Measurements from ENCODE around the gene UGT1A1. TPM values are rescaled to one million over a fixed set of nuclear protein-coding genes. Genes with fewer than 3 reads are reported as not detected.

Gene UGT1A1
- total RNA-seq, 1 donor from 2014 or later, result not detected

- intact Hi-C loops (cut with DNase I), result no loop called here
- TF ChIP-seq CTCF (IDR thresholded peaks at IDR 0.05), result no peak
- H3K27ac ChIP-seq, result no peak overlapping the region
These were observed 29.5 kb downstream of the UGT1A1 start for GRCh38 chr2:233789554-233789953.

GRCh38 chr2:233791151-233791882 is 31.2 kb downstream of the UGT1A1 start:
- intact Hi-C loops (cut with DNase I), result no loop called here
- Histone ChIP-seq H3K4me1 (no peaks in the 10 kb centered on the region), H3K4me3 (no peak overlapping the region), H3K9me3 (no peaks in the 10 kb centered on the region), H3K27ac (no peak overlapping the region), H3K36me3 (no peaks in the 10 kb centered on the region), H3K27me3 (no peaks in the 10 kb centered on the region)
- no peak for TF ChIP-seq CTCF (IDR thresholded peaks at IDR 0.05)
- DNase-seq (ENCODE audit: low spot score in 2 of 2), result no peak

More at GRCh38 chr2:233789554-233789953, 29.5 kb downstream of the UGT1A1 start:
- no peak for DNase-seq (ENCODE audit: low spot score in 2 of 2)
- Histone ChIP-seq H3K9me3 (no peaks in the 10 kb centered on the region), H3K4me1 (no peaks in the 10 kb centered on the region), H3K4me3 (no peak overlapping the region), H3K36me3 (no peaks in the 10 kb centered on the region), H3K27me3 (no peaks in the 10 kb centered on the region)

- no peak for TF ChIP-seq CTCF (IDR thresholded peaks at IDR 0.05)
- Histone ChIP-seq H3K27ac (no peak overlapping the region), H3K27me3 (no peaks in the 10 kb centered on the region), H3K36me3 (no peaks in the 10 kb centered on the region), H3K4me1 (no peaks in the 10 kb centered on the region), H3K4me3 (no peak overlapping the region), H3K9me3 (no peaks in the 10 kb centered on the region)
- intact Hi-C loops (cut with DNase I), result no loop called here
- DNase-seq (ENCODE audit: low spot score in 2 of 2), result no peak
These were observed 31.8 kb downstream of the UGT1A1 start for GRCh38 chr2:233791883-233792329.

GRCh38 chr2:233792720-233793119 is 32.6 kb downstream of the UGT1A1 start:
- no peak for DNase-seq (ENCODE audit: low spot score in 2 of 2)
- no peak overlapping the region for H3K4me3 ChIP-seq
- H3K27ac ChIP-seq, result no peak overlapping the region
- intact Hi-C loops (cut with DNase I), result no loop called here
- TF ChIP-seq CTCF (IDR thresholded peaks at IDR 0.05), result no peak
- no peaks in the 10 kb centered on the region for H3K36me3 ChIP-seq
- no peaks in the 10 kb centered on the region for H3K9me3 ChIP-seq
- H3K27me3 ChIP-seq, result no peaks in the 10 kb centered on the region
- no peaks in the 10 kb centered on the region for H3K4me1 ChIP-seq

GRCh38 chr2:233793465-233794127 is 33.5 kb downstream of the UGT1A1 start:
- DNase-seq (ENCODE audit: low spot score in 2 of 2), result no peak
- no peaks in the 10 kb centered on the region for H3K9me3 ChIP-seq
- H3K4me3 ChIP-seq, result no peak overlapping the region
- intact Hi-C loops (cut with DNase I), result no loop called here
- H3K36me3 ChIP-seq, result no peaks in the 10 kb centered on the region
- no peaks in the 10 kb centered on the region for H3K4me1 ChIP-seq
- no peak for TF ChIP-seq CTCF (IDR thresholded peaks at IDR 0.05)
- H3K27ac ChIP-seq, result no peak overlapping the region
- H3K27me3 ChIP-seq, result no peaks in the 10 kb centered on the region
